ENCODE results near the gene SPTAN1.
"Not testable (repeated sequence)": the region's sequence is repeated elsewhere in the genome, so short reads cannot be mapped to it uniquely, and the experiment has no call there.

Gene SPTAN1

GRCh38 chr9:128552153-128552743, at the start of gene SPTAN1:
TSS of gene SPTAN1 (plus strand) at chr9:128552587. CDS start at chr9:128566741, 14,154 bp downstream.
- peak; percentile 88 for DNase-seq

DNA sequence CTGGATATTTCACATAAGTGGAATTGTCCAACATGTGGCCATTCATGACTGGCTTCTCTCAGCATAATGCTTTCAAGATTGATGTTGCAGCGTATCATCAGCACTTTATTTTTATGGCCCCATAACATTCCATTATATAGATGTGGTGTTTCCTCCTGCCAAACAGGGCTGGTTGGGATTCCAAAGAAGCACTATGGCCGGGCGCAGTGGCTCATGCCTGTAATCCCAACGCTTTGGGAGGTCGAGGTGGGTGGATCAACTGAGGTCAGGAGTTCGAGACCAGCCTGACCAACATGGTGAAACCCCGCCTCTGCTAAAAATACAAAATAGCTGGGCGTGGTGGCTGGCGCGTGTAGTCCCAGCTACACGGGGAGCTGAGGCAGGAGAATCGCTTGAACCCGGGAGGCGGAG, 49.0 kb upstream of the SPTAN1 start:
- DNase-seq = not testable (repeated sequence)

- no peak for DNase-seq
Observed at GRCh38 chr9:128503870-128504269, 48.5 kb upstream of the SPTAN1 start.

DNA sequence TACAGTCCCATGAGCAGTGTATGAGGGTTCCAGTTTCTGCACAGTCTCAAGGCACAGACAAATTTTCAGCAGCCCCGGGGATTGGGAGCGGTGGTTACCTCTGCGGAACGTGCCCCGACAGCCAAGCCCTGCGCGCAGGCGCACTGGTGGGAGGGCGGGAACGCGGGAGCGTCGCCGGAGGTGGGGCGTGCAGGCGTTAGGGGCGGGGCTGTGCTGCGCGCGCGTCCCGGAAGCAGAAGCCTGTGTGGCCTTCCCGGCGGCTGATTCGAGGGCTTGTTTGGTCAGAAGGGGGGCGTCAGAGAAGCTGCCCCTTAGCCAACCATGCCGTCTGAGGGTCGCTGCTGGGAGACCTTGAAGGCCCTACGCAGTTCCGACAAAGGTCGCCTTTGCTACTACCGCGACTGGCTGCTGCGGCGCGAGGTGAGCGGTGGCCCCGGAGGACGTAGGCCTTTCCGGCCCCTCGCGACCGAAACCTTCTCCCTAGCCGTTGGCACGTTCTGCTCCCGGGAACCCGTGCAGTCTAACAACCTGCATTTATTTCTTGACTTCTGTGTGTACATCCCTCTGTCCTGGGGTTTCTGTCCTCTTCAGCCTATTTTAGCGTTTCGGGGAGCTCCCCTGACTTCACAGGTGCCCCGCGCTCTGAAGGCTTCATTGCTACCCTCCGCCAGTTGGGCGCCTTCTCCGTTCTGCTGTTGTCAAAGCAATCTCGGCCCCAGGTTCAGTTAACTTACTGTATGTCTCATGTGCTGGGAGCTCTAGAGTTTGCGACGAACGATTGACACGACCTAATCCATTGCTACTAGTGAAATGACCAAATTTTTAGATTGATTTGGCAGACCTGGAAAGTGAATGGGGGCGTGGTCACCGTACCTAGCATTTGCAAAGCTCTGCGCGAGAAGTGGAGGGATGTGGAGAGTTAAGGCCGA, 47.6 kb upstream of the SPTAN1 start, which contains the start of gene GLE1:
GLE1 (plus strand) TSS at position 235 of the 929 bp plus-strand sequence; CDS start at position 322, 87 bp downstream.
- peak; percentile 95 for DNase-seq

DNA sequence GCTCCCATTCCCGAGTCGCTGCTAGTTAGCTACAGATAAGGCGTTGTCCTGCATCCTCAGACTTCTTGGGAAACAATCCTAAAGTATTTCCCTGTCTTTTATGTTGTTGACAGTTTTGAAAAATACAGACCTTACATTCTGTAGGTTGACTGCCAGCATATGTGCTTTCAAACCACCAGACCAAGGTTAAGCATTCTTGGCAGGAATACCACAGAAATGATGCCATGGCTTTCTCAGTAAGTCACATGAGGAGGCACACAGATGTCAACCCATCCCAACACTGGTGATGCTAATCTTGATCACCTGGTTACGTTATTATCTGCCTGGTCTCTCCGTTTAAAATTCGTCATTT, 47.0 kb upstream of the SPTAN1 start:
- DNase-seq = no peak

DNA sequence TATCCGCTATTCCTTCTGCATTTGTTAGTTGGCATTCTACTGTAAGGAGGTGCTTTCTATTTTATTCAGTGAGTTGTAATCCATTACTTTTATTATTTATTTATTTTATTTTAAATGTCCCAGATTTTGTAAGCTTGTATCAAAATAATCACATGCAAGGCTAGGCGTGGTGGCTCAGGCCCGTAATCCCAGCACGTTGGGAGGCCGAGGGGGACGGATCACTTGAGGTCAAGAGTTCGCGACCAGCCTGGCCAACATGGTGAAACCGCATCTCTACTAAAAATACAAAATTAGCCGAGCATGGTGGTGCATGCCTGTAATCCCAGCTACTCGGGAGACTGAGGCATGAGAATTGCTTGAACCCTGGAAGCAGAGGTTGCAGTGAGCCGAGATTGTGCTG, 46.5 kb upstream of the SPTAN1 start:
- not testable (repeated sequence) for DNase-seq

DNA sequence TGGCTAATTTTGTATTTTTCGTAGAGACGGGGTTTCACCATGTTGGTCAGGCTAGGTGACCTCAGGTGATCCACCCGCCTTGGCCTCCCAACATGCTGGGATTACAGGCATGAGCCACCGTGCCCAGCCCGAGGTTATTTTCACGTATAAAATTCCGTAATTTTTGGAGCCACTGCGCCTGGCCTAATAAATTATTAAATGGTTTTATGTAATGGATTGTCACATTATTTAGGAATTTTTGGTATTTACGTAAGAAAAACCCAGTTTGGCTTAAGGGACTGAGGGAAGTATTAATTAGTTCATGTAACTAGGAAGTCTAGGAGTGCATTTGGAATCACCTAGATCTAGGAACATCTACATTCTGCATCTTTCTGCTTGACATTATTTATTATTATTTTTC, 39.6 kb upstream of the SPTAN1 start:
- DNase-seq = no peak

GRCh38 chr9:128521956-128522355, 30.4 kb upstream of the SPTAN1 start:
- no peak for DNase-seq

GRCh38 chr9:128523199-128523925, 29.0 kb upstream of the SPTAN1 start:
- no peak for DNase-seq

GRCh38 chr9:128526720-128527119, 25.7 kb upstream of the SPTAN1 start:
- DNase-seq = no peak

DNA sequence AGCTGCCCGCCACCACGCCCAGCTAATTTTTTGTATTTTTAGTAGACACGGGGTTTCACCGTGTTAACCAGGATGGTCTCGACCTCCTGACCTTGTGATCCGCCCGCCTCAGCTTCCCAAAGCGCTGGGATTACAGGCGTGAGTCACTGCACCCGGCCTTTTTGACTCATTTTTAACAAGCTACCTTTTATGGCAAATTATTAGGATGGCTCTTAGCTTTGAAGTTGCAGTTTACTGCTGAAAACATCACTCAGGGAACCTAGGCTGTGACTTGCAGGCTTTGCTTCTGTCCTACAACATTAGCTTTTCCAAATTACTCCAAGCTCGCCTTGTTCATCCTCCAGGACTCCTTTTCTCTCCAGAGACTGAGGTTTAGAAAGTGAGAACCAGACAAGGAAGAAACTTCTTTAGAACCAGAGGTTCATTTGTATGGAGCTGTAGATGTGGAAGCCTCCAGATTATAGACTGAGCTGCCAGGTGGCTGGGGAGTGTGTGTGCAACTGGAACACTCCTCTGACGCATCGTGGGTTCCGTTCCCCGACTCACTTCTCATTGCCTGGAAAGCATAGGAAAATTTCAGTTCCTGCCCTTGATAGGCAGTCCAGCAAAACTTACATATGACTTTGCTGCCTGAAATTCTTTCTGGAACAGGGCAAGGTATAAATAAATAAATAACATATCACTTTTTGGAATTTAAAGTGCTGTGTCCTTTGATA, 23.8 kb upstream of the SPTAN1 start:
- DNase-seq = no peak

DNA sequence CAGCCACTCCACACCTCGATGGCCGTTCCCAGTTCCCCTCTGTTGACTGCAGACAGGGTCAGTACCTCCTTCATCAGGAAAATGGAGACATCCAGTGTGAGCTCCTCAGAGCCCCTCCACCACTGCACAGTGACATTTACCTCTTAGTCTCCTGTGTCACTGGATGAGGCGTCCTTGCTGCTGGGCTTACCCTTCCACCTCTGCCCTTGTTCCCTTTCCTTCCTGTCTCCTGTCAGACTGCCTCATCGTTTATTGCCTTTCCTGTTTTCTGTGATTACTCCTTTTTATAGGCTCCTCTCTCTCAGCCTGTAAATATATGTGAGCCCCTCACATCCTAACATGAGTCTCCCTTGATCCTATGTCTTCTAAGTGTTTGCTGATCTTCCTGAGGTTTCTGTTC, 23.2 kb upstream of the SPTAN1 start:
- no peak for DNase-seq

DNA sequence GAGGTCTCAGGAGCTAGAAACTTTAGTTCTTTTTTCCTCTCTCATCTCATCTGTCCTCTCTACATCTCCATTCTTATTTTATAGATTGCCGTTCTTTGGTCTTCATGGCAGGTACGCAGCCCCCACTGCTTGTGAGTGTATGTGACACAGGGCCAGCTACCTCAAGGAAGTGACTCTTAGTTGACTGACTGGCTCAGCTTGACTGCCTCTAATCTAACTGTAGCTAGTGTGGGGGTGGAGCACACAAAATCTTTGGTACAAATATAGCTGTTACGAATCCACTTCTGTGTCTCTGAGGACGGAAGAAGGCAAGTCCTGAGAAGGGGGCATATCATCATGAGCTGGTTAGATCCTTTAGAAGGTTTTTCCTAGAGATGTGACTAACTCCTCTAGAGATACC, 19.8 kb upstream of the SPTAN1 start:
- no peak for DNase-seq

DNA sequence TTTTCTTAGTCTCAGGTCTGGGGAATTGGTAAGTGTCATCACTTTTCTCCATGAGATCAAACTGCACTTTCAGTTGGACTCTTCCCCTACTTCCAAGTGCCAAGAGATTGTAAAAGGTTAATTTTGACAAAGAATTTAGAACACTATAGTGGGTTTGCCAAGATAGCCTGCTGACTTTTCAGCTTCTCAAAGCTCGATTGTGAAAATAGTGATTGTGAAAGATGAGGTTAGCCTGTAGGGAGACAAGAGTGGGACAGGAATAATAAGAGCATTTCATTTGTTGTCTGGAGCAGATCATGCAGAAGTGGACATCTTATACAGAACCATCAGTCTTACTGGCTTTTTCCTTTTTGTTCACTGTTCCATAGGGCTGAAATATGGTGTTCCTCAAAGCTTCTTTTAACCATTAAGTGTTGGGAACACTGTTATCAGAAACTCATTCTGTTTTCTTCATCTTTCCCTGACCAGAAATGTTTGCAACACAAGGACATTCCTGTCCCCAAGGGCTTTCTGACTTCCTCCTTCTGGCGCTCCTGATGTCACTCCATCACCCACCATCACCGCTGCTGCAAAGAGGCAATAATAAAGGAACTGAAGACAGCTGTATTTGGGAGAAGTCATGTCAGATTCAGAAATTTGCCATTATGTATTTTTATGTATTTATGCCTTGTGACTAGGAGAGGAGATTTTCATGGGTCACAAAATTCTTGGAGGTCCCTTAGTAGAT, 11.6 kb upstream of the SPTAN1 start:
- no peak for DNase-seq

DNA sequence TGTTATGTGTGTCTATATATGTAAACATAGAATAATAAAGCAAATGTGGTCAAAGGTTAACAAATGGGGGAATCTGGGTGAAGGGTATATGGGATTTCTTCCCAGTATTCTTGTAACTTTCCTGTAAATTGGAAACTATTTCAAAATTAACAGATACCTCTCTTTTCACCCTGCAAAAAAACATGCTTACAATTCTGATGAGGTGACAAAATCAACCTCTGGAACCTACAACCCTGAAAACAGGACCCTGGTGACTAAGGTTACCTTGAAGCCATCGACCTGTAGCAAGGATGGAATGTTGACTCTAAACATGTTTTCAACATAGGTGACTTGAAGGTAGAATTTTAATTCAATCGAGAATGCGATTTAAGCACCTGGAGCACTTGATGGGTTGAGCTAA, 5.9 kb upstream of the SPTAN1 start:
- no peak for DNase-seq

GRCh38 chr9:128548876-128549275, 3.5 kb upstream of the SPTAN1 start:
- DNase-seq = no peak

GRCh38 chr9:128550226-128550625, 2.2 kb upstream of the SPTAN1 start:
- no peak for DNase-seq

GRCh38 chr9:128550770-128551656, 1.4 kb upstream of the SPTAN1 start:
- DNase-seq = no peak

- DNase-seq = no peak
Observed at GRCh38 chr9:128551657-128552152, 682 bp upstream of the SPTAN1 start.

GRCh38 chr9:128552744-128553440, 505 bp downstream of the SPTAN1 start:
- DNase-seq = no peak
